AML-193 (cell line): ENCODE results near the gene BTRC.

Experiments
- DNase-seq, 2 experiments: peaks; one replicate each; lab custom pipeline; 2025; lab: John Stamatoyannopoulos, UW

Gene BTRC

GRCh38 chr10:101536800-101537199 is 182.8 kb downstream of the BTRC start:
- DNase-seq: peak in 1 of 2 experiments; percentile 9

- no peak for DNase-seq
These were observed 184.5 kb downstream of the BTRC start for GRCh38 chr10:101538446-101538845.

GRCh38 chr10:101545898-101546297 is 191.9 kb downstream of the BTRC start:
- no peak for DNase-seq

- no peak for DNase-seq
These were observed 197.0 kb downstream of the BTRC start for GRCh38 chr10:101550965-101551364.

GRCh38 chr10:101552442-101552841 is 198.5 kb downstream of the BTRC start:
- no peak for DNase-seq

GRCh38 chr10:101557541-101557940 is 203.6 kb downstream of the BTRC start:
- no peak for DNase-seq

GRCh38 chr10:101558204-101558603 is 204.2 kb downstream of the BTRC start:
- no peak for DNase-seq

- no peak for DNase-seq
These were observed 205.0 kb downstream of the BTRC start for GRCh38 chr10:101558671-101559595.

GRCh38 chr10:101559596-101560297 is 205.8 kb downstream of the BTRC start:
- DNase-seq: no peak

GRCh38 chr10:101560298-101561067 is 206.5 kb downstream of the BTRC start:
- DNase-seq: no peak

GRCh38 chr10:101561068-101561915 is 207.3 kb downstream of the BTRC start:
- DNase-seq: no peak

GRCh38 chr10:101562231-101562630 is 208.3 kb downstream of the BTRC start:
- no peak for DNase-seq

- no peak for DNase-seq
These were observed 209.0 kb downstream of the BTRC start for GRCh38 chr10:101563007-101563406.

- DNase-seq: no peak
These were observed 209.6 kb downstream of the BTRC start for GRCh38 chr10:101563497-101564040.

- no peak for DNase-seq
These were observed 210.6 kb downstream of the BTRC start for GRCh38 chr10:101564490-101564991.

- DNase-seq: no peak
These were observed 211.5 kb downstream of the BTRC start for GRCh38 chr10:101565370-101565900.

- DNase-seq: no peak
These were observed 212.0 kb downstream of the BTRC start for GRCh38 chr10:101565936-101566332.

- no peak for DNase-seq
These were observed 212.6 kb downstream of the BTRC start for GRCh38 chr10:101566333-101567164.

- no peak for DNase-seq
These were observed 213.4 kb downstream of the BTRC start for GRCh38 chr10:101567165-101568006.
